ENCODE results near the gene ASB16.

- TF ChIP-seq, protein P1, sequence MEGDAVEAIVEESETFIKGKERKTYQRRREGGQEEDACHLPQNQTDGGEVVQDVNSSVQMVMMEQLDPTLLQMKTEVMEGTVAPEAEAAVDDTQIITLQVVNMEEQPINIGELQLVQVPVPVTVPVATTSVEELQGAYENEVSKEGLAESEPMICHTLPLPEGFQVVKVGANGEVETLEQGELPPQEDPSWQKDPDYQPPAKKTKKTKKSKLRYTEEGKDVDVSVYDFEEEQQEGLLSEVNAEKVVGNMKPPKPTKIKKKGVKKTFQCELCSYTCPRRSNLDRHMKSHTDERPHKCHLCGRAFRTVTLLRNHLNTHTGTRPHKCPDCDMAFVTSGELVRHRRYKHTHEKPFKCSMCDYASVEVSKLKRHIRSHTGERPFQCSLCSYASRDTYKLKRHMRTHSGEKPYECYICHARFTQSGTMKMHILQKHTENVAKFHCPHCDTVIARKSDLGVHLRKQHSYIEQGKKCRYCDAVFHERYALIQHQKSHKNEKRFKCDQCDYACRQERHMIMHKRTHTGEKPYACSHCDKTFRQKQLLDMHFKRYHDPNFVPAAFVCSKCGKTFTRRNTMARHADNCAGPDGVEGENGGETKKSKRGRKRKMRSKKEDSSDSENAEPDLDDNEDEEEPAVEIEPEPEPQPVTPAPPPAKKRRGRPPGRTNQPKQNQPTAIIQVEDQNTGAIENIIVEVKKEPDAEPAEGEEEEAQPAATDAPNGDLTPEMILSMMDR (IDR thresholded peaks at IDR 0.05; ENCODE audit: low read depth, low read length): no peak
- no peak for TF ChIP-seq EZH2phosphoT487 (IDR thresholded peaks at IDR 0.05; ENCODE audit: low read depth)
Measured at GRCh38 chr17:44144966-44145739, 25.4 kb upstream of the ASB16 start.
